ENCODE measurements around the gene DHX30. TPM values are rescaled to one million over a fixed set of nuclear protein-coding genes. Genes with fewer than 3 reads are reported as not detected.

Gene DHX30
- total RNA-seq, 3 donors from 2014 or later: 166 to 178 (median 167) TPM

- H3K4me3 Mint-ChIP-seq: no peak overlapping the region
- no peak for ATAC-seq
Measured at GRCh38 chr3:47855461-47856383, 52.8 kb downstream of the DHX30 start.

GRCh38 chr3:47856669-47857068 is 53.7 kb downstream of the DHX30 start:
- Mint-ChIP-seq H3K27me3 (ENCODE audit: low read depth) (no peaks in the 10 kb centered on the region), H3K4me1 (ENCODE audit: low read depth) (no peaks in the 10 kb centered on the region), H3K4me3 (no peak overlapping the region), H3K9me3 (no peaks in the 10 kb centered on the region), H3K36me3 (ENCODE audit: insufficient read depth) (peaks cover 12% of the 10 kb centered on the region)
- ATAC-seq (no peak), DNase-seq (no peak)

More at GRCh38 chr3:47855461-47856383, 52.8 kb downstream of the DHX30 start:
- DNase-seq: no peak
- Mint-ChIP-seq H3K36me3 (ENCODE audit: insufficient read depth) (peaks cover 12% of the 10 kb centered on the region), H3K27me3 (ENCODE audit: low read depth) (no peaks in the 10 kb centered on the region), H3K4me1 (ENCODE audit: low read depth) (no peaks in the 10 kb centered on the region), H3K9me3 (no peaks in the 10 kb centered on the region)

- DNase-seq (no peak), ATAC-seq (no peak)
- H3K4me1 Mint-ChIP-seq (ENCODE audit: low read depth): no peaks in the 10 kb centered on the region
- no peak overlapping the region for H3K4me3 Mint-ChIP-seq
- no peaks in the 10 kb centered on the region for H3K9me3 Mint-ChIP-seq
- peaks cover 12% of the 10 kb centered on the region for H3K36me3 Mint-ChIP-seq (ENCODE audit: insufficient read depth)
- H3K27me3 Mint-ChIP-seq (ENCODE audit: low read depth): no peaks in the 10 kb centered on the region
Measured at GRCh38 chr3:47857151-47857550, 54.2 kb downstream of the DHX30 start.

- Mint-ChIP-seq H3K4me3 (no peak overlapping the region), H3K36me3 (ENCODE audit: insufficient read depth) (peaks cover 12% of the 10 kb centered on the region), H3K4me1 (ENCODE audit: low read depth) (no peaks in the 10 kb centered on the region), H3K9me3 (no peaks in the 10 kb centered on the region), H3K27me3 (ENCODE audit: low read depth) (no peaks in the 10 kb centered on the region)
- ATAC-seq: no peak
- DNase-seq: no peak
Measured at GRCh38 chr3:47859956-47860605, 57.1 kb downstream of the DHX30 start.

- Mint-ChIP-seq H3K27me3 (ENCODE audit: low read depth) (no peaks in the 10 kb centered on the region), H3K36me3 (ENCODE audit: insufficient read depth) (peaks cover 18% of the 10 kb centered on the region), H3K4me3 (no peak overlapping the region), H3K9me3 (no peaks in the 10 kb centered on the region), H3K4me1 (ENCODE audit: low read depth) (no peaks in the 10 kb centered on the region)
- DNase-seq (no peak), ATAC-seq (no peak)
Measured at GRCh38 chr3:47863391-47864128, 60.6 kb downstream of the DHX30 start.

GRCh38 chr3:47865192-47865591 is 62.3 kb downstream of the DHX30 start:
- Mint-ChIP-seq H3K27me3 (ENCODE audit: low read depth) (no peaks in the 10 kb centered on the region), H3K4me3 (no peak overlapping the region), H3K36me3 (ENCODE audit: insufficient read depth) (peaks cover 30% of the 10 kb centered on the region), H3K4me1 (ENCODE audit: low read depth) (no peaks in the 10 kb centered on the region), H3K9me3 (no peaks in the 10 kb centered on the region)
- DNase-seq (no peak), ATAC-seq (no peak)

- H3K36me3 Mint-ChIP-seq (ENCODE audit: insufficient read depth): peaks cover 42% of the 10 kb centered on the region
- ATAC-seq (no peak), DNase-seq (no peak)
- no peaks in the 10 kb centered on the region for H3K4me1 Mint-ChIP-seq (ENCODE audit: low read depth)
- no peaks in the 10 kb centered on the region for H3K9me3 Mint-ChIP-seq
- no peaks in the 10 kb centered on the region for H3K27me3 Mint-ChIP-seq (ENCODE audit: low read depth)
- H3K4me3 Mint-ChIP-seq: no peak overlapping the region
Measured at GRCh38 chr3:47867451-47868044, 64.6 kb downstream of the DHX30 start.

GRCh38 chr3:47868306-47868705 is 65.4 kb downstream of the DHX30 start:
- Mint-ChIP-seq H3K36me3 (ENCODE audit: insufficient read depth) (peaks cover 48% of the 10 kb centered on the region), H3K4me3 (no peak overlapping the region), H3K27me3 (ENCODE audit: low read depth) (no peaks in the 10 kb centered on the region), H3K9me3 (no peaks in the 10 kb centered on the region), H3K4me1 (ENCODE audit: low read depth) (no peaks in the 10 kb centered on the region)
- DNase-seq (no peak), ATAC-seq (no peak)

GRCh38 chr3:47870156-47870555 is 67.2 kb downstream of the DHX30 start:
- Mint-ChIP-seq H3K4me3 (no peak overlapping the region), H3K4me1 (ENCODE audit: low read depth) (no peaks in the 10 kb centered on the region), H3K27me3 (ENCODE audit: low read depth) (no peaks in the 10 kb centered on the region), H3K9me3 (no peaks in the 10 kb centered on the region), H3K36me3 (ENCODE audit: insufficient read depth) (peaks cover 53% of the 10 kb centered on the region)
- DNase-seq (no peak), ATAC-seq (no peak)

- Mint-ChIP-seq H3K4me3 (no peak overlapping the region), H3K27me3 (ENCODE audit: low read depth) (no peaks in the 10 kb centered on the region), H3K9me3 (no peaks in the 10 kb centered on the region), H3K4me1 (ENCODE audit: low read depth) (no peaks in the 10 kb centered on the region), H3K36me3 (ENCODE audit: insufficient read depth) (peaks cover 48% of the 10 kb centered on the region)
- ATAC-seq (no peak), DNase-seq (no peak)
Measured at GRCh38 chr3:47870702-47871260, 67.8 kb downstream of the DHX30 start.

- no peaks in the 10 kb centered on the region for H3K27me3 Mint-ChIP-seq (ENCODE audit: low read depth)
- H3K4me1 Mint-ChIP-seq (ENCODE audit: low read depth): no peaks in the 10 kb centered on the region
- DNase-seq (no peak), ATAC-seq (no peak)
- H3K9me3 Mint-ChIP-seq: no peaks in the 10 kb centered on the region
- H3K36me3 Mint-ChIP-seq (ENCODE audit: insufficient read depth): peaks cover 46% of the 10 kb centered on the region
- no peak overlapping the region for H3K4me3 Mint-ChIP-seq
Measured at GRCh38 chr3:47871389-47871788, 68.5 kb downstream of the DHX30 start.

GRCh38 chr3:47872916-47873315 is 70.0 kb downstream of the DHX30 start:
- DNase-seq: no peak
- Mint-ChIP-seq H3K27me3 (ENCODE audit: low read depth) (no peaks in the 10 kb centered on the region), H3K36me3 (ENCODE audit: insufficient read depth) (peaks cover 44% of the 10 kb centered on the region), H3K4me3 (no peak overlapping the region), H3K9me3 (no peaks in the 10 kb centered on the region), H3K4me1 (ENCODE audit: low read depth) (peaks cover 3% of the 10 kb centered on the region)
- ATAC-seq: no peak

GRCh38 chr3:47874438-47874837 is 71.5 kb downstream of the DHX30 start:
- Mint-ChIP-seq H3K27me3 (ENCODE audit: low read depth) (no peaks in the 10 kb centered on the region), H3K36me3 (ENCODE audit: insufficient read depth) (peaks cover 35% of the 10 kb centered on the region), H3K4me3 (no peak overlapping the region), H3K9me3 (no peaks in the 10 kb centered on the region), H3K4me1 (ENCODE audit: low read depth) (peaks cover 6% of the 10 kb centered on the region)
- no peak for DNase-seq
- ATAC-seq: no peak

- Mint-ChIP-seq H3K9me3 (no peaks in the 10 kb centered on the region), H3K36me3 (ENCODE audit: insufficient read depth) (peaks cover 30% of the 10 kb centered on the region), H3K4me1 (ENCODE audit: low read depth) (peaks cover 6% of the 10 kb centered on the region), H3K4me3 (no peak overlapping the region), H3K27me3 (ENCODE audit: low read depth) (no peaks in the 10 kb centered on the region)
- ATAC-seq: no peak
- no peak for DNase-seq
Measured at GRCh38 chr3:47874913-47875312, 72.0 kb downstream of the DHX30 start.

All from activated T-cell treated with anti-CD3 and anti-CD28 coated beads, Interleukin-2, amount 50 U/mL, for 4 hours (primary cell).